ENCODE results near the gene ZNF92. TPM values are rescaled to one million over a fixed set of nuclear protein-coding genes. Genes with fewer than 3 reads are reported as not detected.
"Not testable (repeated sequence)": the region's sequence is repeated elsewhere in the genome, so short reads cannot be mapped to it uniquely, and the experiment has no call there.

The ZNF92 gene
- total and polyA plus RNA-seq, 2 donors (not counting 1 experiment from before 2014, with no cell fraction given): 8.2 to 65.4 TPM

GRCh38 chr7:65422670-65423069 lies 49.0 kb downstream of the ZNF92 start:
- Mint-ChIP-seq H3K4me1 (no peaks in the 10 kb centered on the region), H3K27me3 (peaks cover 7% of the 10 kb centered on the region), H3K27ac (no peak overlapping the region), H3K4me3 (no peak overlapping the region), H3K9me3 (ENCODE audit: insufficient read depth) (peaks cover 15% of the 10 kb centered on the region)
- DNase-seq: no peak
- Histone ChIP-seq H3K4me2 (replicated peaks; ENCODE audit: low read depth, low read length, poor library complexity, severe bottlenecking) (no peak overlapping the region), H2AFZ (ENCODE audit: insufficient read depth, low read depth, low read length, poor library complexity, severe bottlenecking) (no peak overlapping the region), H3K4me3 (ENCODE audit: control extremely low read depth in 1 of 5, extremely low read depth in 1 of 5, insufficient read depth in 1 of 5, low read depth in 2 of 5, low read length in 4 of 5) (no peak overlapping the region), H3K27ac (ENCODE audit: low read length in 2 of 2) (no peak overlapping the region), H3K36me3 (replicated peaks in 1 of 2; ENCODE audit: control extremely low read depth in 1 of 2, control insufficient read depth in 1 of 2, extremely low read depth in 1 of 2, insufficient read depth in 2 of 2, low read length in 1 of 2) (no peaks in the 10 kb centered on the region), H4K20me1 (ENCODE audit: control insufficient read depth, insufficient read depth, low read length, poor library complexity, severe bottlenecking) (no peaks in the 10 kb centered on the region), H3K4me1 (ENCODE audit: control insufficient read depth in 2 of 2, insufficient read depth in 2 of 2, low read length in 2 of 2) (no peaks in the 10 kb centered on the region), H3K9ac (ENCODE audit: low read length) (no peak overlapping the region), H3K79me2 (ENCODE audit: control insufficient read depth, insufficient read depth, low read length) (no peaks in the 10 kb centered on the region), H3K9me3 (ENCODE audit: control extremely low read depth in 1 of 3, control insufficient read depth in 2 of 3, insufficient read depth in 1 of 3, low read length in 2 of 3) (peaks cover 4 to 26% (median 17%) of the 10 kb centered on the region in 3 donors), H3K27me3 (replicated peaks in 1 of 4; ENCODE audit: control extremely low read depth in 1 of 4, control insufficient read depth in 3 of 4, insufficient read depth in 4 of 4, low read length in 3 of 4) (peaks cover 0 to 3% (median 0%) of the 10 kb centered on the region in 4 experiments)
- ATAC-seq (ENCODE audit: low read depth): no peak
- TF ChIP-seq CTCF (IDR thresholded peaks at IDR 0.05): no peak
- ChIA-PET CTCF (no interaction called here), POLR2A (no interaction called here)
- intact Hi-C loops (cut with micrococcal nuclease): no loop called here

GRCh38 chr7:65423286-65423685 lies 49.6 kb downstream of the ZNF92 start:
- H3K4me3 ChIP-seq (ENCODE audit: control extremely low read depth in 1 of 5, extremely low read depth in 1 of 5, insufficient read depth in 1 of 5, low read depth in 2 of 5, low read length in 4 of 5); H4K20me1 ChIP-seq (ENCODE audit: control insufficient read depth, insufficient read depth, low read length, poor library complexity, severe bottlenecking); H3K27ac ChIP-seq (ENCODE audit: low read length in 2 of 2); ATAC-seq (ENCODE audit: low read depth); CTCF ChIA-PET; H3K4me1 ChIP-seq (ENCODE audit: control insufficient read depth in 2 of 2, insufficient read depth in 2 of 2, low read length in 2 of 2); H3K4me1 Mint-ChIP-seq; H3K27me3 ChIP-seq (replicated peaks in 1 of 4; ENCODE audit: control extremely low read depth in 1 of 4, control insufficient read depth in 3 of 4, insufficient read depth in 4 of 4, low read length in 3 of 4); H3K4me2 ChIP-seq (replicated peaks; ENCODE audit: low read depth, low read length, poor library complexity, severe bottlenecking); H3K4me3 Mint-ChIP-seq; POLR2A ChIA-PET; H3K79me2 ChIP-seq (ENCODE audit: control insufficient read depth, insufficient read depth, low read length); intact Hi-C loops (cut with micrococcal nuclease); H3K27ac Mint-ChIP-seq; H3K9ac ChIP-seq (ENCODE audit: low read length); H3K36me3 ChIP-seq (replicated peaks in 1 of 2; ENCODE audit: control extremely low read depth in 1 of 2, control insufficient read depth in 1 of 2, extremely low read depth in 1 of 2, insufficient read depth in 2 of 2, low read length in 1 of 2); H2AFZ ChIP-seq (ENCODE audit: insufficient read depth, low read depth, low read length, poor library complexity, severe bottlenecking); H3K27me3 Mint-ChIP-seq; DNase-seq: not testable (repeated sequence)
- peaks cover 4 to 26% (median 17%) of the 10 kb centered on the region in 3 donors for H3K9me3 ChIP-seq (ENCODE audit: control extremely low read depth in 1 of 3, control insufficient read depth in 2 of 3, insufficient read depth in 1 of 3, low read length in 2 of 3)
- no CpG with 5 or more reads among the region's 3 CpGs for WGBS (ENCODE audit: insufficient coverage)
- H3K9me3 Mint-ChIP-seq (ENCODE audit: insufficient read depth): peaks cover 15% of the 10 kb centered on the region

Data from B cell (primary cell).